Neuronal stem cell (in vitro differentiated cells): ENCODE measurements around the gene NPVF.

Source experiments
- DNase-seq: peaks from one replicate; pipeline ENCODE4 v3.0.0-alpha.2; 2013; ENCODE audit warnings: low spot score
- H2AFZ ChIP-seq: one replicate; pipeline ENCODE4 v1.6.1; 2013; ENCODE audit warnings: mild to moderate bottlenecking, low read length, inconsistent platforms
- H2AK5ac ChIP-seq: 2 replicates; pipeline ENCODE4 v1.6.1; 2013; ENCODE audit warnings: low read depth, mild to moderate bottlenecking, inconsistent platforms, low read length, moderate library complexity, mixed read lengths
- H2BK120ac ChIP-seq: 2 replicates; pipeline ENCODE4 v1.6.1; 2013; ENCODE audit warnings: low read depth, mild to moderate bottlenecking, inconsistent platforms, low read length, moderate library complexity, mixed read lengths
- H2BK12ac ChIP-seq: one replicate; pipeline ENCODE4 v1.6.1; 2013; ENCODE audit warnings: low read length, inconsistent platforms
- H2BK15ac ChIP-seq: 2 replicates; pipeline ENCODE4 v1.6.1; 2013; ENCODE audit warnings: mild to moderate bottlenecking, low read length, inconsistent platforms, mixed read lengths
- H2BK5ac ChIP-seq: one replicate; pipeline ENCODE4 v1.6.1; 2013; ENCODE audit warnings: inconsistent platforms, mild to moderate bottlenecking, low read length, moderate library complexity
- H3K14ac ChIP-seq: one replicate; pipeline ENCODE4 v1.6.1; 2013; ENCODE audit warnings: low read length, inconsistent platforms
- H3K18ac ChIP-seq: 2 replicates; pipeline ENCODE4 v1.6.1; 2013; ENCODE audit warnings: low read length, inconsistent platforms
- H3K23ac ChIP-seq: 2 replicates; pipeline ENCODE4 v1.6.1; 2013; ENCODE audit warnings: low read depth, mild to moderate bottlenecking, mixed read lengths, low read length, inconsistent platforms; ENCODE audit not compliant: poor library complexity
- H3K27ac ChIP-seq: replicated peaks from 3 replicates; pipeline ENCODE4 v1.5.1; 2013; ENCODE audit warnings: low read length, inconsistent platforms
- H3K27me3 ChIP-seq, 3 experiments: 2 replicates each; pipeline ENCODE4 v1.6.1; 2013; ENCODE audit warnings: low read length in 3 of 3, mild to moderate bottlenecking in 2 of 3, inconsistent platforms in 1 of 3, low read depth in 1 of 3, mixed read lengths in 1 of 3, moderate library complexity in 1 of 3; ENCODE audit not compliant: control insufficient read depth in 3 of 3, insufficient read depth in 3 of 3
- H3K36me3 ChIP-seq, 2 donors: replicated peaks in 1 of 2; 2 replicates each; pipeline ENCODE4 v1.6.1; 2013; ENCODE audit warnings: low read length in 2 of 2; ENCODE audit not compliant: control insufficient read depth in 2 of 2, insufficient read depth in 2 of 2
- H3K4ac ChIP-seq: 2 replicates; pipeline ENCODE4 v1.6.1; 2013; ENCODE audit warnings: inconsistent platforms, mild to moderate bottlenecking, low read length, moderate library complexity
- H3K4me1 ChIP-seq, 2 donors: 1 replicate in 1 of 2; 2 replicates in 1 of 2; pipeline ENCODE4 v1.6.1; 2013; ENCODE audit warnings: low read length in 2 of 2, low read depth in 1 of 2; ENCODE audit not compliant: control insufficient read depth in 2 of 2, insufficient read depth in 1 of 2
- H3K4me2 ChIP-seq: one replicate; pipeline ENCODE4 v1.6.1; 2013; ENCODE audit warnings: mild to moderate bottlenecking, low read length, inconsistent platforms; ENCODE audit not compliant: insufficient read depth, poor library complexity, severe bottlenecking
- H3K4me3 ChIP-seq, 2 donors: 2 replicates each; pipeline ENCODE4 v1.5.1; 2013; ENCODE audit warnings: low read length in 2 of 2, mild to moderate bottlenecking in 2 of 2, inconsistent platforms in 1 of 2, moderate library complexity in 1 of 2
- H3K79me1 ChIP-seq: one replicate; pipeline ENCODE4 v1.6.1; 2013; ENCODE audit warnings: low read depth, mild to moderate bottlenecking, inconsistent platforms, low read length, moderate library complexity
- H3K9ac ChIP-seq: one replicate; pipeline ENCODE4 v1.6.1; 2013; ENCODE audit warnings: mild to moderate bottlenecking, low read depth, low read length, inconsistent platforms; ENCODE audit not compliant: poor library complexity
- H3K9me3 ChIP-seq, 2 donors: replicated peaks in 1 of 2; 2 replicates each; pipeline versions ENCODE3 to v1.6.1; 2013; ENCODE audit warnings: low read length in 2 of 2, mild to moderate bottlenecking in 2 of 2, inconsistent platforms in 1 of 2, low read depth in 1 of 2, mixed read lengths in 1 of 2, moderate library complexity in 1 of 2; ENCODE audit not compliant: control insufficient read depth in 2 of 2, insufficient read depth in 1 of 2
- H4K8ac ChIP-seq: one replicate; pipeline ENCODE4 v1.6.1; 2013; ENCODE audit warnings: low read depth, mild to moderate bottlenecking, inconsistent platforms, low read length, moderate library complexity
- H4K91ac ChIP-seq: one replicate; pipeline ENCODE4 v1.6.1; 2013; ENCODE audit warnings: low read length, low read depth, mild to moderate bottlenecking, inconsistent platforms; ENCODE audit not compliant: poor library complexity
- WGBS, 2 donors: extraction: QIAGEN DNeasy Blood & Tissue Kit; methylation state at CpG; one replicate each; pipeline ENCODE4 v1.1.7; 2013; ENCODE audit warnings: missing lambda C conversion rate in 2 of 2, mixed read lengths in 1 of 2; ENCODE audit not compliant: insufficient read length in 2 of 2, insufficient replicate concordance in 1 of 2; ENCODE audit errors: extremely low coverage in 2 of 2; 5-methylcytosine and 5-hydroxymethylcytosine counted together

Gene NPVF

GRCh38 chr7:25208525-25209221 is 19.6 kb downstream of the NPVF start:
- no peak overlapping the region for H3K9ac ChIP-seq
- H2BK15ac ChIP-seq, result no peak overlapping the region
- no peak overlapping the region for H4K8ac ChIP-seq
- H3K27ac ChIP-seq, result no peak overlapping the region
- H3K18ac ChIP-seq, result no peak overlapping the region
- no peak for DNase-seq
- no peaks in the 10 kb centered on the region for H3K36me3 ChIP-seq
- no peak overlapping the region for H2AFZ ChIP-seq
- H3K27me3 ChIP-seq, result peaks cover 0 to 11% (median 0%) of the 10 kb centered on the region in 3 experiments
- H4K91ac ChIP-seq, result no peak overlapping the region
- no peak overlapping the region for H2AK5ac ChIP-seq
- H2BK5ac ChIP-seq, result no peak overlapping the region
- no peak overlapping the region for H3K4me3 ChIP-seq
- H3K23ac ChIP-seq, result no peak overlapping the region
- H2BK12ac ChIP-seq, result no peak overlapping the region
- no peaks in the 10 kb centered on the region for H3K79me1 ChIP-seq
- H3K4ac ChIP-seq, result no peak overlapping the region
- no CpG with 5 or more reads among the region's 1 CpG for WGBS, 2 donors
- no peak overlapping the region for H2BK120ac ChIP-seq
- H3K9me3 ChIP-seq, result no peaks in the 10 kb centered on the region
- no peaks in the 10 kb centered on the region for H3K4me1 ChIP-seq
- no peak overlapping the region for H3K4me2 ChIP-seq
- no peak overlapping the region for H3K14ac ChIP-seq

- H2BK5ac ChIP-seq, result no peak overlapping the region
- H2AK5ac ChIP-seq, result no peak overlapping the region
- no peak overlapping the region for H4K8ac ChIP-seq
- no peak overlapping the region for H3K4me3 ChIP-seq
- whole genome bisulfite sequencing, 2 donors, result no CpG with 5 or more reads among the region's 3 CpGs
- no peak for DNase-seq
- H3K27me3 ChIP-seq, result peaks cover 0 to 11% (median 0%) of the 10 kb centered on the region in 3 experiments
- H3K4ac ChIP-seq, result no peak overlapping the region
- H2AFZ ChIP-seq, result no peak overlapping the region
- no peak overlapping the region for H3K27ac ChIP-seq
- H4K91ac ChIP-seq, result no peak overlapping the region
- no peak overlapping the region for H2BK120ac ChIP-seq
- no peak overlapping the region for H3K4me2 ChIP-seq
- no peak overlapping the region for H3K18ac ChIP-seq
- no peak overlapping the region for H2BK15ac ChIP-seq
- no peak overlapping the region for H2BK12ac ChIP-seq
- no peaks in the 10 kb centered on the region for H3K36me3 ChIP-seq
- H3K4me1 ChIP-seq, result no peaks in the 10 kb centered on the region
- H3K9me3 ChIP-seq, result no peaks in the 10 kb centered on the region
- no peak overlapping the region for H3K9ac ChIP-seq
- no peak overlapping the region for H3K23ac ChIP-seq
- H3K79me1 ChIP-seq, result no peaks in the 10 kb centered on the region
- no peak overlapping the region for H3K14ac ChIP-seq
These were observed 20.4 kb downstream of the NPVF start for GRCh38 chr7:25207887-25208286.

GRCh38 chr7:25206765-25207164 is 21.5 kb downstream of the NPVF start:
- H3K79me1 ChIP-seq, result no peaks in the 10 kb centered on the region
- no peak overlapping the region for H4K91ac ChIP-seq
- H3K36me3 ChIP-seq, result no peaks in the 10 kb centered on the region
- no peak for DNase-seq
- no peak overlapping the region for H4K8ac ChIP-seq
- H3K4me2 ChIP-seq, result no peak overlapping the region
- no peak overlapping the region for H2AFZ ChIP-seq
- WGBS, 2 donors, result no CpG with 5 or more reads among the region's 3 CpGs
- H3K4me1 ChIP-seq, result no peaks in the 10 kb centered on the region
- no peaks in the 10 kb centered on the region for H3K9me3 ChIP-seq
- no peak overlapping the region for H2BK5ac ChIP-seq
- H3K27ac ChIP-seq, result no peak overlapping the region
- no peak overlapping the region for H2BK12ac ChIP-seq
- no peak overlapping the region for H3K14ac ChIP-seq
- H3K4ac ChIP-seq, result no peak overlapping the region
- H3K27me3 ChIP-seq, result peaks cover 0 to 11% (median 0%) of the 10 kb centered on the region in 3 experiments
- H2BK15ac ChIP-seq, result no peak overlapping the region
- no peak overlapping the region for H2BK120ac ChIP-seq
- no peak overlapping the region for H3K9ac ChIP-seq
- no peak overlapping the region for H3K23ac ChIP-seq
- no peak overlapping the region for H3K18ac ChIP-seq
- no peak overlapping the region for H3K4me3 ChIP-seq
- H2AK5ac ChIP-seq, result no peak overlapping the region

- DNase-seq, result no peak
These were observed 32.0 kb downstream of the NPVF start for GRCh38 chr7:25196132-25196896.

More at GRCh38 chr7:25196132-25196896, 32.0 kb downstream of the NPVF start:
- Histone ChIP-seq H3K27me3 (peaks cover 0 to 6% (median 0%) of the 10 kb centered on the region in 3 experiments), H2BK120ac (no peak overlapping the region), H2BK5ac (no peak overlapping the region), H3K4ac (no peak overlapping the region), H2BK12ac (no peak overlapping the region), H3K36me3 (no peaks in the 10 kb centered on the region), H2AFZ (no peak overlapping the region), H3K9me3 (peaks cover 6 to 7% of the 10 kb centered on the region in 2 donors), H3K4me2 (no peak overlapping the region), H3K4me3 (no peak overlapping the region), H4K91ac (no peak overlapping the region), H2AK5ac (no peak overlapping the region), H3K79me1 (no peaks in the 10 kb centered on the region), H3K14ac (no peak overlapping the region), H3K9ac (no peak overlapping the region), H3K27ac (no peak overlapping the region), H3K23ac (no peak overlapping the region), H2BK15ac (no peak overlapping the region), H4K8ac (no peak overlapping the region), H3K18ac (no peak overlapping the region), H3K4me1 (no peaks in the 10 kb centered on the region)
- WGBS, 2 donors, result no CpG with 5 or more reads among the region's 5 CpGs
